Umbilical cord (tissue), 2 donors: ENCODE results near the gene B3GNT3. TPM values are rescaled to one million over a fixed set of nuclear protein-coding genes. Genes with fewer than 3 reads are reported as not detected.
A peak's percentile ranks its signal among the peaks of the same experiment; 100 is the strongest.

Experiments used
- DNase-seq: peaks from one replicate; pipeline ENCODE4 v3.0.0-alpha.2; 2015; ENCODE audit warnings: low spot score
- total RNA-seq: library from RNA; depleted of rRNA; stranded (reverse); fragments of >200 nt; gene quantifications from one replicate; pipeline ENCODE4 v1.2.3, GENCODE V29; 2014; ENCODE audit warnings: low replicate concordance; ENCODE audit not compliant: insufficient read depth

Gene B3GNT3
- total RNA-seq, 1 donor from 2014 or later: 0.72 TPM

- DNase-seq: peak; percentile 100
Measured at GRCh38 chr19:17859533-17860330, 64.8 kb downstream of the B3GNT3 start, which contains the start of gene RPL18A. TSS of gene RPL18A (plus strand) at chr19:17859910. CDS start at chr19:17859957, 47 bp downstream.

DNA sequence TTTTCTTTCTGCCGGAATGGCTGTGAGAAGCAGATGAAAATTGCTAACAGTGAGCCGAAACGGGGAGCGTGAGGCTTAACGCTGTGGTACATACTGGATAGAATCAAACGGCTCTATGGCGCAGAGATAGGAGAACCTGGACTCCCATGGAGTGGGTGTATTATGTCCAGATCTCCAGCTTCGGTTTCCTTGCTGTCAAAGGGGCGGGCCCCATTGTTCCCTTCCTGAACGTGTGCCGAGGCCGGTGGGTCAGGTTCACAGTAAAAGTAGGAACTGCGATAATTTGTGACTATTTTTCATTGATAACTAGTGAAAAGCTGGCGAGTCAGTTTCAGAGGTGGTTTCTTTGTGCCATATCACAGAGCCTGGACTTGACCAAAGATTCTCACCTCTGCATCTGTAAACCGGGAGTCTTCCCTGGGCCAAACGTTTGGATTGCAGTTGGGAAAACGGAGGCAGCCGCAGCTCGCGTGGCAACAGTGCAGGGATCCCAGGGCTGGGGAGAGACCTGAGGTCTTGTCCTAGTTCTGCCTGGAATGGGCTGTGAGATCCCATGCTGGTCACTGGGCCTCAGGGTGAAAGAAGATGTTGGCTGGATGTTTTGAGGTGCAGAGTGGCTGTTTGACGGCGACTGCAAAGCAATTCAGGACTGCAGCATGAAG lies 65.5 kb downstream of the B3GNT3 start:
- no peak for DNase-seq

GRCh38 chr19:17860993-17861360 lies 66.0 kb downstream of the B3GNT3 start:
- no peak for DNase-seq

GRCh38 chr19:17861542-17862402 lies 66.8 kb downstream of the B3GNT3 start:
- DNase-seq: no peak

DNA sequence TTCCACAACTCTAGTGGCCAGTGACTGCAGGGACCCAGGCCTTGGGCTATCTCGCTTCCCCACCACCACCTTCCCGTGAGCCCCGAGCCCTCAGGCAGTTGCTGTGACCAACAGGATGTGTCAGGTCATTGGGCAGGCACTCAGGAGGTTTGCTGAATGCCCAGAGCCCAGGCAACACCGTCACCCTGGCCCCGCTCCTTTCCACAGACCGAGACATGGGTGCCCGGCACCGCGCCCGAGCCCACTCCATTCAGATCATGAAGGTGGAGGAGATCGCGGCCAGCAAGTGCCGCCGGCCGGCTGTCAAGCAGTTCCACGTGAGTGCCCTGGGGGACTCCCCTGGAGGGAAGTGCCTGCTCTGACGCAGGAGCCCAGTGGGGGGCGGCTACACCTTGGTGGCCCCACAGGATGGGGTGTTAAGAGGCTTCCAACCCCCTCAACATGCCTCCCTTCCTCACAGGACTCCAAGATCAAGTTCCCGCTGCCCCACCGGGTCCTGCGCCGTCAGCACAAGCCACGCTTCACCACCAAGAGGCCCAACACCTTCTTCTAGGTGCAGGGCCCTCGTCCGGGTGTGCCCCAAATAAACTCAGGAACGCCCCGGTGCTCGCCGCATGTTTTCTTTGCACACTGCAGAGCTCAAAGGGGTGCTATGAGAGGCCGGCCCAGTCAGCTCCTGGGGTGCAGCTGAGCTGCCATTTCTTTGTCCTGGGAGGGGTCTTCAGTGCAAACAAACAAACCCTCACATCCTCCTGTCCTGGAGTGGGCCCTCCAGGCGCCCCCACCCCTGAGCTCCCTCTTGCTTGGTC lies 68.0 kb downstream of the B3GNT3 start:
- DNase-seq: no peak

Other genes starting within 250 kb of the B3GNT3 start
- gene COLGALT1, start 239.5 kb upstream of the B3GNT3 start, total RNA-seq: 61.4 TPM
- gene UNC13A, start 106.8 kb upstream of the B3GNT3 start, total RNA-seq: 0.48 TPM
- 10.4 TPM for gene MAP1S, start 75.7 kb upstream of the B3GNT3 start, total RNA-seq
- 16.1 TPM for gene FCHO1, start 43.7 kb upstream of the B3GNT3 start, total RNA-seq
- gene INSL3, start 26.4 kb downstream of the B3GNT3 start, total RNA-seq: not detected
- gene JAK3, start 52.8 kb downstream of the B3GNT3 start, total RNA-seq: 32.7 TPM
- gene RPL18A, start 64.8 kb downstream of the B3GNT3 start, total RNA-seq: 957 TPM
- gene SLC5A5, start 76.8 kb downstream of the B3GNT3 start, total RNA-seq: not detected
- 11.8 TPM for gene CCDC124, start 137.9 kb downstream of the B3GNT3 start, total RNA-seq
- gene KCNN1, start 172.0 kb downstream of the B3GNT3 start, total RNA-seq: 0.48 TPM
- 6.3 TPM for gene ARRDC2, start 213.0 kb downstream of the B3GNT3 start, total RNA-seq